Cardiac fibroblast (primary cell): ENCODE data around the gene TUBB4A.
"Not testable (repeated sequence)": the region's sequence is repeated elsewhere in the genome, so short reads cannot be mapped to it uniquely, and the experiment has no call there.

ENCODE experiments used
- DNase-seq, 2 donors: peaks; one replicate each; pipeline versions ENCODE4 v3.0.0 to v3.0.0-alpha.2; 2010; ENCODE audit warnings: low read depth in 2 of 2
- H3K4me3 ChIP-seq, 2 donors: replicated peaks in 1 of 2; 1 replicate in 1 of 2; 2 replicates in 1 of 2; pipeline ENCODE4 v1.5.1; 2011; ENCODE audit warnings: low read depth in 2 of 2, low read length in 2 of 2, mild to moderate bottlenecking in 2 of 2, moderate library complexity in 1 of 2
- TF ChIP-seq, protein P1 (sequence below): IDR thresholded peaks from one replicate; pipeline ENCODE4 v1.5.1; 2011; ENCODE audit warnings: low read depth, mild to moderate bottlenecking, low read length, inconsistent platforms

TUBB4A gene

DNA sequence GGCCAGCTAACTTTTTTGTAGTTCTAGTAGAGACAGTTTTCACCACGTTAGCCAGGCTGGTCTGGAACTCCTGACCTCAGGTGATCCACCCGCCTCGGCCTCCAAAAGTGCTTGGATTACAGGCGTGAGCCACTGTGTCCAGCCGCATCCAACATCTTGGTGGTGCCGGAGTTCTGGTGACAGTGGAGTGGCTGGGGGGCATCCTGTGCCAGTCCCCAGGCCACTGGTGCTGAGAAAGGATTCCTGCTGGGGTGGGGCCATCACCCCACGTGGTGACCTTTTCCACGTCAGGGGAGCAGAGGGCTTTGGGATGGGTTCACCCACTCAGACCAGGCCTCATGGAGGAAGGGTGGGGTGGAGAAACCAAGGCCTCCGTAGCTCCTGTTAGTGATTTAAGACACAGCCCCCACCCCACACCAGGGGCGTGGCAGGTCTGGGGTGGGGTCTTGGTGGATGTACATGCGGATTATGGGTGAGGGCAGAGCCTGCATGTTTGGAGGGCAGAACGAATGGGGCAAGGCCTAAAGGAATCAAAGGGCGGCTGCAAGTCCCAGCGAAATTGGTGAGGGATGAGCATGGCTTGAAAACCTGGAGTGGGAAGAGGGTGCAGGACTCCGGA is 12.9 kb upstream of the TUBB4A start:
- no peak overlapping the region for H3K4me3 ChIP-seq
- TF ChIP-seq, protein P1, sequence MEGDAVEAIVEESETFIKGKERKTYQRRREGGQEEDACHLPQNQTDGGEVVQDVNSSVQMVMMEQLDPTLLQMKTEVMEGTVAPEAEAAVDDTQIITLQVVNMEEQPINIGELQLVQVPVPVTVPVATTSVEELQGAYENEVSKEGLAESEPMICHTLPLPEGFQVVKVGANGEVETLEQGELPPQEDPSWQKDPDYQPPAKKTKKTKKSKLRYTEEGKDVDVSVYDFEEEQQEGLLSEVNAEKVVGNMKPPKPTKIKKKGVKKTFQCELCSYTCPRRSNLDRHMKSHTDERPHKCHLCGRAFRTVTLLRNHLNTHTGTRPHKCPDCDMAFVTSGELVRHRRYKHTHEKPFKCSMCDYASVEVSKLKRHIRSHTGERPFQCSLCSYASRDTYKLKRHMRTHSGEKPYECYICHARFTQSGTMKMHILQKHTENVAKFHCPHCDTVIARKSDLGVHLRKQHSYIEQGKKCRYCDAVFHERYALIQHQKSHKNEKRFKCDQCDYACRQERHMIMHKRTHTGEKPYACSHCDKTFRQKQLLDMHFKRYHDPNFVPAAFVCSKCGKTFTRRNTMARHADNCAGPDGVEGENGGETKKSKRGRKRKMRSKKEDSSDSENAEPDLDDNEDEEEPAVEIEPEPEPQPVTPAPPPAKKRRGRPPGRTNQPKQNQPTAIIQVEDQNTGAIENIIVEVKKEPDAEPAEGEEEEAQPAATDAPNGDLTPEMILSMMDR, result no peak
- no peak for DNase-seq

DNA sequence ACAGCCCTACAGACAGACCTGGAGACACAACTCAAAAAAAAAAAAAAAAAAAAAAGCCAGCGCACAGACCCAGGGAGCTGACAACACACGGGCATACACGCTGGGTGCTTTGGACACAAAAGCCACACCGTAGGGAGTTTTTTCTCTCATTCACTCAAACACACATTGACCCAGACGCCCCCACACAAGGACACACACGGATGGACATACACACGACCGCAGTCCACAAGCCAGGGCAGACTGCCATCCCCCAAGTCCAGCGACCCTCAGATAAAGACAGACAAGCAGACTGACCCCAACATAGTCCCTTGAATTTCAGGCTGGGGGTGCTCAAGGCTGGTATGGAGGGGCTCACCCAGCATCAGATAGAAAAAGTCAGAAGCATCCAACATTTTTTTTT is 12.0 kb upstream of the TUBB4A start:
- TF ChIP-seq, protein P1, result no peak
- DNase-seq, result no peak
- H3K4me3 ChIP-seq, result no peak overlapping the region

DNA sequence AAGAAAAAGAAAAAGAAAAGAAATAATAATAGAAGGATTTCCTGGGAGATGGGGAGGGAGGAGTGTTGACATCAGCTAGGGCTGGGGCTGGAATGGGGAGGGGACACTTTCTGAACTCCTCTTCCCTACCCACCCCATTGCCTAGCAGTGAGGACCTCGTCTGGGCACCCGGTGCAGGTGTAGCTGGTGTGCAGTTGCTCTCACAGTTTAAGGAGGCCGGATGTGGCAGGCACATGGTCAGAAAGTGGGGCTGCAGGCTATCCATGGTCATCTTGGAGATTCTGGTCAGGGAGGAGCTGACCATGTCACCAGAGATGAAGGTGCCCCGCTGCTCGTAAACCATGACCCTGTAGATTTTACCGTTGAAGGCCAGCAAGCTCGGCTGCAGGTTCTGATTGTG is 8.5 kb upstream of the TUBB4A start:
- TF ChIP-seq, protein P1, result no peak
- no peak overlapping the region for H3K4me3 ChIP-seq
- no peak for DNase-seq

DNA sequence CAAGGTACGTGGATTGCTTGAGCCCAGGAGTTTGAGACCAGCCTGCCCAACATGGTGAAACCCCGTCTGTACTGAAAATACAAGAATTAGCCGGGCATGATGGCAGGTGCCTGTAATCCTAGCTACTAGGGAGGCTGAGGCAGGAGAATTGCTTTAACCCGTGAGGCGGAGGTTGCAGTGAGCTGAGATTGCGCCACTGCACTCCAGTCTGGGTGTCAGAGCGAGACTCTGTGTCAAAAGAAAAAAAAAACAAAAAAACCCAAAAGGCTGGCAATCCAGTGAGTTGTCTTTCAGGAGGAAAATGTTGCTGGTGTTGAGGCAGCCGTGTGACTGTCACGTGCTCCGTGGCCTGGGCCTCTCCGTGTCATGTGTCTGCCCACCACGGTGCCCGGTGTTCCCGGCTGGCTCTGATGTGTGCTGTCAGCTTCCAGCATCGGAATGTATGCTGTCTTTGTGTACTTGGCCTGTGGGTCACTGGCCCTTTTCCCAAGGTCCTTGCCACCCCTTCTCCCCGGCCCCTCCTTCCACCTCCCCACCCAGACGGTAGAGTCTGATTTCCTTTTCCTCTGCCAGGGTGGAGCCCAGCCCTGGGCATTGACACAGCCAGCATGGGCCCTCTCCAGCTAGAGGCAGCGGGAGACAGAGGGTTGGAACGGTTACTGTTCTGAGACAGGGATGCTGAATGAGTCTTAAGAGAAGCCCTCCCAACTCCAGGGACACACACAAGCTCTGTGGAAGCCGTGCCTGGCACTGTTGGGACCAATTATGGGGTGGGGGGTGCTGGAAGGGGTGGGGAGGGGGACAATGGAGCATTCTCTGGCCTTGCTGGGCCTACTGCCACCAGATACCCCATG is 7.2 kb upstream of the TUBB4A start:
- DNase-seq, result no peak
- no peak overlapping the region for H3K4me3 ChIP-seq

DNA sequence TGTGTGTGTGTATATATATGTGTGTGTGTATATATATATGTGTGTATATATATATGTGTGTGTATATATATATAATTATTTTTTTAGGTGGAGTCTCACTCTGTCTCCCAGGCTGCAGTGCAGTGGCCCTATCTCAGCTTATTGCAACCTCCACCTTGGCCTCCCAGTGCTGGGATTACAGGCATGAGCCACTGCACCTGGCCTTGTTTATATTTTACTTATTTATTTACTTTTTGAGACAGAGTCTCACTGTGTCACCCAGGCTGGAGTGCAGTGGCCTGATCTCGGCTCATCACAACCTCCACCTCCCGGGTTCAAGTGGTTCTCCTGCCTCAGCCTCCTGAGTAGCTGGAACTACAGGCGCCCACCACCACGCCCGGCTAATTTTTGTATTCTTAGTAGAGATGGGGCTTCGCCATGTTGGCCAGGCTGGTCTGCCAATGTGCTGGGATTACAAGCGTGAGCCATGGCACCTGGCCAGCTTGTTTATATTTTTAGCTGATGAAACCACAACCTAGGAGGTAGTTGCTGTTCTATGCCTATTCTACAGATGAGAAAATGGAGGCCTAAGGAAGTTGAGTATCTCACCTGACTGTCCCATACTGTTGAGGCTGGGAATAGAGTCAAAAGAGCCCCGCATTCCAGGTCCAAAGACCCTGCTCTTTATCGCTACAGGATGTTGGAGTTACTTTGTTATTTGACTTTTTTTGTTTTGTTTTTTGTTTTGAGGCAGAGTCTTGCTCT is 6.1 kb upstream of the TUBB4A start:
- not testable (repeated sequence) for DNase-seq, H3K4me3 ChIP-seq

More for the DNA sequence above, 7.2 kb upstream of the TUBB4A start:
- TF ChIP-seq, protein P1, result no peak

DNA sequence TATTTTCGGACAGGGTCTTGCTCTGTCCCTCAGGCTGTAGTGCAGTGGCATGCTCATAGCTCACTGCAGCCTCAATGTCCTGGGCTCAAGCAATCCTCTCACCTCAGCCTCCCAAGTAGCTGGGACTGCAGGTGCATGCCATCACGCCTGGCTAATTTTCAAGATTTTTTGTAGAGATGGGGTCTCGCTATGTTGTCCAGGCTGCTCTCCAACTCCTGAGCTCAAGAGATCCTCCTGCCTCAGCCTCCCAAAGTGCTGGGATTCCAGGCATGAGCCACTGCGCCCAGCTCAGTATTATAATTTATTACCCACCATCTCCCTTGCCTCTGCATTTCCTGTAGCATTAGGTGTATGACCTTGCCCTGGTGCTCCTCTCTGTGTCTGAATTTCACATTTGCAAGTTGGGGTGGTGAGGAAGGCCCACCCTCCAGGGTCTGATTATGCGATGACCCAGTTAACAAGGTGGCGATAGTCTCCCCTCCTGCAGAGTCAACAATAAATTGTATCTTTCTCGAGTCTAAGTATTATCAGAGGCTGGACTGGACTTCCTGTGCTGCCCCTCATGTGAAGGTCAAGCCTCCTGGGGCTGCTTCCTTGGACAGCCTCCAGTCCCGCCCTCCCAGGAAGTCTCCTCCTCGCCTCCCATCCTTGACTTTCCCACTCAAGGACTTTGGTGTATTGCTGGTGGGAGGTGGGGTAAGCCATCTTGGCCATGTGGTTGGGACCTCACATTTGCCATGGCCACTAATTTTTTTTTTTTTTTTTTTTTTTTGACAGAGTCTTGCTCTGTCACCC is 1.5 kb upstream of the TUBB4A start:
- DNase-seq, result no peak
- no peak overlapping the region for H3K4me3 ChIP-seq
- TF ChIP-seq, protein P1, result no peak
